ENCODE results near the gene CNIH3.

DNA sequence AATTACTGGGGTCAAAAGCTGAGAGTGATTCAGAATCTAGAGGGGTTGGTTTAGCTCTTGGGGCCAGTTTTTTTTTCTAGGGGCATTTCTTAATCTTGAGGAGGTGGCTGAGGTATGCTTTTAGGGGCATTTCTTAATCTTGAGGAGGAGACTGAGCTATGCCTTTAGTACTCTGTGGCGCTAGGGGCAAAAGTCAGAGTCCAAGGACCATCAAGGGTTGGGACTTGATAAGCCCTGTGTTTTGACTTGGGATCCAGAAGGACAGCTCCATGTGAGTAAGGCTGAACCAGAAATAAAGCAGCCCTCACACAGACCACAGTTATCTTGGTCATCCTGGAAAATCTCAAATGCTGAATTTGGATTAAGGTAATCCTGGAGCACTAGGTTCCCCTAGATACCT is 3.9 kb upstream of the CNIH3 start:
- TF ChIP-seq, protein P1, sequence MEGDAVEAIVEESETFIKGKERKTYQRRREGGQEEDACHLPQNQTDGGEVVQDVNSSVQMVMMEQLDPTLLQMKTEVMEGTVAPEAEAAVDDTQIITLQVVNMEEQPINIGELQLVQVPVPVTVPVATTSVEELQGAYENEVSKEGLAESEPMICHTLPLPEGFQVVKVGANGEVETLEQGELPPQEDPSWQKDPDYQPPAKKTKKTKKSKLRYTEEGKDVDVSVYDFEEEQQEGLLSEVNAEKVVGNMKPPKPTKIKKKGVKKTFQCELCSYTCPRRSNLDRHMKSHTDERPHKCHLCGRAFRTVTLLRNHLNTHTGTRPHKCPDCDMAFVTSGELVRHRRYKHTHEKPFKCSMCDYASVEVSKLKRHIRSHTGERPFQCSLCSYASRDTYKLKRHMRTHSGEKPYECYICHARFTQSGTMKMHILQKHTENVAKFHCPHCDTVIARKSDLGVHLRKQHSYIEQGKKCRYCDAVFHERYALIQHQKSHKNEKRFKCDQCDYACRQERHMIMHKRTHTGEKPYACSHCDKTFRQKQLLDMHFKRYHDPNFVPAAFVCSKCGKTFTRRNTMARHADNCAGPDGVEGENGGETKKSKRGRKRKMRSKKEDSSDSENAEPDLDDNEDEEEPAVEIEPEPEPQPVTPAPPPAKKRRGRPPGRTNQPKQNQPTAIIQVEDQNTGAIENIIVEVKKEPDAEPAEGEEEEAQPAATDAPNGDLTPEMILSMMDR (IDR thresholded peaks at IDR 0.05) = no peak
- TF ChIP-seq POLR2A (IDR thresholded peaks at IDR 0.05) = no peak

Data from breast epithelium (tissue), 3 donors.